ENCODE results near the gene FGR. TPM values are rescaled to one million over a fixed set of nuclear protein-coding genes. Genes with fewer than 3 reads are reported as not detected.
A peak's percentile ranks its signal among the peaks of the same experiment; 100 is the strongest.
"Not testable (repeated sequence)": the region's sequence is repeated elsewhere in the genome, so short reads cannot be mapped to it uniquely, and the experiment has no call there.

FGR gene
- total RNA-seq (10 to 100 TPM in 4 of 9 donors, 1 to 10 TPM in 5; 1.5 to 16.0 (median 8.0) TPM), polyA plus RNA-seq (10 to 100 TPM in 2 of 3 donors, 1 to 10 TPM in 1; 6.0 to 51.9 (median 11.3) TPM)
- long read RNA-seq, donor 1 = 0 reads
- long read RNA-seq, donor 2 = 0 reads
- long read RNA-seq, donor 3 = 0 reads
- long read RNA-seq, donor 4, partial matches to known transcripts = 1 of 3 reads
- long read RNA-seq, donor 4, other reads (novel, unspliced or antisense) = 1 of 3 reads
- long read RNA-seq, donor 5, transcript FGR-203 (13 exons, 2,729 nt) = major isoform, 8 of 11 reads
- long read RNA-seq, donor 5, partial matches to known transcripts = 1 of 11 reads
- long read RNA-seq, donor 5, other reads (novel, unspliced or antisense) = 2 of 11 reads
- long read RNA-seq, donor 6, partial matches to known transcripts = 0 of 1 reads
- long read RNA-seq, donor 6, other reads (novel, unspliced or antisense) = 0 of 1 reads
- long read RNA-seq, donor 7 = 0 reads
- long read RNA-seq, donor 8 = 0 reads
- long read RNA-seq, donor 9, partial matches to known transcripts = 0 of 1 reads
- long read RNA-seq, donor 9, other reads (novel, unspliced or antisense) = 0 of 1 reads
- long read RNA-seq, donor 10 = 0 reads

GRCh38 chr1:27634985-27635367 lies at the start of gene FGR:
TSS of gene FGR (minus strand) at chr1:27635185. CDS start at chr1:27623916, 11,269 bp downstream.
- intact Hi-C loops (cut with DNase I) = no loop called here

DNA sequence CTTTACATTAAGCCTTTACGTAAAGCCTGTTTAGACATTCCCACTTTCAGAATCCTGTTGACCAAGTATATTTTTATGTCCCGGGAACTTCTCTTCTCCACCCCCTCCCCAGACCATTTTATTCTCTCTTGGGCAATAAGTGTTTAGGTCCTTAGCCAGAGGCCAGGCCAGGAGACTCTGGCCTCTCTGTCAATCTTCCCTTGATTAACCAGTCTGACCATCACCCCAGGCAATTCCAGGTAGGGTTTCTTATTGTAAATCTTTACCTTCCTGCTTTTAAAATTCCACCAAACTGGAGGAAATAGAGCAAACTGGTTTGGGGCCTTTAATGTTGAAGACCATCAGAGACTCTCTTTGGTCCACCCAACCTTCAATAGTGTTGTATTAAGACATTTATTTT lies 49.2 kb upstream of the FGR start:
- Histone ChIP-seq H3K4me1 (replicated peaks in 1 of 2) (no peaks in the 10 kb centered on the region), H3K27ac (no peak overlapping the region), H3K9me3 (replicated peaks in 1 of 3) (no peaks in the 10 kb centered on the region), H3K36me3 (replicated peaks in 1 of 2) (no peaks in the 10 kb centered on the region), H3K4me3 (no peak overlapping the region), H3K27me3 (no peaks in the 10 kb centered on the region)
- intact Hi-C loops (cut with DNase I) = no loop called here
- TF ChIP-seq POLR2A (IDR thresholded peaks at IDR 0.05) = no peak
- TF ChIP-seq, protein P1, sequence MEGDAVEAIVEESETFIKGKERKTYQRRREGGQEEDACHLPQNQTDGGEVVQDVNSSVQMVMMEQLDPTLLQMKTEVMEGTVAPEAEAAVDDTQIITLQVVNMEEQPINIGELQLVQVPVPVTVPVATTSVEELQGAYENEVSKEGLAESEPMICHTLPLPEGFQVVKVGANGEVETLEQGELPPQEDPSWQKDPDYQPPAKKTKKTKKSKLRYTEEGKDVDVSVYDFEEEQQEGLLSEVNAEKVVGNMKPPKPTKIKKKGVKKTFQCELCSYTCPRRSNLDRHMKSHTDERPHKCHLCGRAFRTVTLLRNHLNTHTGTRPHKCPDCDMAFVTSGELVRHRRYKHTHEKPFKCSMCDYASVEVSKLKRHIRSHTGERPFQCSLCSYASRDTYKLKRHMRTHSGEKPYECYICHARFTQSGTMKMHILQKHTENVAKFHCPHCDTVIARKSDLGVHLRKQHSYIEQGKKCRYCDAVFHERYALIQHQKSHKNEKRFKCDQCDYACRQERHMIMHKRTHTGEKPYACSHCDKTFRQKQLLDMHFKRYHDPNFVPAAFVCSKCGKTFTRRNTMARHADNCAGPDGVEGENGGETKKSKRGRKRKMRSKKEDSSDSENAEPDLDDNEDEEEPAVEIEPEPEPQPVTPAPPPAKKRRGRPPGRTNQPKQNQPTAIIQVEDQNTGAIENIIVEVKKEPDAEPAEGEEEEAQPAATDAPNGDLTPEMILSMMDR (IDR thresholded peaks at IDR 0.05) = no peak
- DNase-seq = no peak
- 83 to 93% (median 90%) methylated on average over 2 of the region's 2 CpGs for WGBS, 4 donors

More at GRCh38 chr1:27634985-27635367, at the start of gene FGR:
- H3K9me3 ChIP-seq (replicated peaks in 1 of 3) = no peaks in the 10 kb centered on the region
- peak in 1 of 7 donors; percentile 22 for DNase-seq
- peaks cover 0 to 19% of the 10 kb centered on the region in 2 donors for H3K4me1 ChIP-seq (replicated peaks in 1 of 2)
- H3K36me3 ChIP-seq (replicated peaks in 1 of 2) = no peaks in the 10 kb centered on the region
- 47 to 64% (median 56%) methylated on average over 12 to 28 of the region's 28 CpGs for WGBS, 4 donors
- peaks cover 5% of the 10 kb centered on the region for H3K27me3 ChIP-seq
- H3K27ac ChIP-seq = peak within 1 kb of the TSS in 4 of 5 donors; percentile 42 to 83 (median 51)
- H3K4me3 ChIP-seq = peak within 1 kb of the TSS in 2 of 4 donors; percentile 17 to 63
- no peak for TF ChIP-seq POLR2A (IDR thresholded peaks at IDR 0.05)
- TF ChIP-seq, protein P1 (IDR thresholded peaks at IDR 0.05) = no peak

GRCh38 chr1:27682351-27682944 lies 47.5 kb upstream of the FGR start:
- intact Hi-C loops (cut with DNase I) = no loop called here
- Histone ChIP-seq H3K9me3 (replicated peaks in 1 of 3) (no peaks in the 10 kb centered on the region), H3K27me3 (no peaks in the 10 kb centered on the region), H3K4me3 (no peak overlapping the region), H3K27ac (no peak overlapping the region), H3K4me1 (replicated peaks in 1 of 2) (no peaks in the 10 kb centered on the region), H3K36me3 (replicated peaks in 1 of 2) (no peaks in the 10 kb centered on the region)
- no peak for DNase-seq
- 88 to 94% (median 91%) methylated on average over 5 of the region's 5 CpGs for WGBS, 4 donors
- TF ChIP-seq, protein P1 (IDR thresholded peaks at IDR 0.05) = no peak
- no peak for TF ChIP-seq POLR2A (IDR thresholded peaks at IDR 0.05)

GRCh38 chr1:27681580-27681979 lies 46.6 kb upstream of the FGR start:
- WGBS, 4 donors = 91 to 97% (median 93%) methylated on average over 4 of the region's 4 CpGs

GRCh38 chr1:27680225-27680791 lies 45.3 kb upstream of the FGR start:
- intact Hi-C loops (cut with DNase I); H3K27ac ChIP-seq; H3K4me3 ChIP-seq; H3K36me3 ChIP-seq (replicated peaks in 1 of 2); DNase-seq; H3K9me3 ChIP-seq (replicated peaks in 1 of 3); H3K4me1 ChIP-seq (replicated peaks in 1 of 2); H3K27me3 ChIP-seq: not testable (repeated sequence)
- 96 to 100% (median 100%) methylated on average over 1 to 2 of the region's 2 CpGs for WGBS, 4 donors

More at GRCh38 chr1:27681580-27681979, 46.6 kb upstream of the FGR start:
- H3K36me3 ChIP-seq (replicated peaks in 1 of 2); DNase-seq; H3K27me3 ChIP-seq; intact Hi-C loops (cut with DNase I); H3K27ac ChIP-seq; H3K9me3 ChIP-seq (replicated peaks in 1 of 3); H3K4me3 ChIP-seq; H3K4me1 ChIP-seq (replicated peaks in 1 of 2): not testable (repeated sequence)

Measured in adrenal gland (tissue), 19 donors.